Neural cell (in vitro differentiated cells): ENCODE measurements around the gene OTUB1.

Source experiments
- CTCF ChIP-seq: fragments of 450-650 bp; IDR thresholded peaks from 2 replicates; pipeline ENCODE4 v1.5.1; 2014; ENCODE audit warnings: antibody characterized with exemption, mild to moderate bottlenecking, moderate library complexity; ENCODE audit not compliant: poor library complexity, severe bottlenecking
- EZH2 ChIP-seq: fragments of 200-600, 300-800 bp; shearing (Covaris generic), sonication (generic); IDR thresholded peaks from 2 replicates; pipeline ENCODE4 v1.6.1; 2014; ENCODE audit warnings: antibody characterized with exemption, low read length, borderline replicate concordance, mild to moderate bottlenecking; ENCODE audit not compliant: insufficient read depth, poor library complexity, severe bottlenecking
- TAF1 ChIP-seq: IDR thresholded peaks from 2 replicates; pipeline ENCODE4 v1.6.1; 2012; ENCODE audit warnings: low read depth

GRCh38 chr11:63952570-63952969 lies 33.7 kb upstream of the OTUB1 start:
- TF ChIP-seq TAF1 (no peak), EZH2 (no peak), CTCF (no peak)
